Upper lobe of left lung (tissue), 6 donors: Measurements from ENCODE around the gene PDE1C. TPM values are rescaled to one million over a fixed set of nuclear protein-coding genes. Genes with fewer than 3 reads are reported as not detected.
A peak's percentile ranks its signal among the peaks of the same experiment; 100 is the strongest.

Experiments used
- ATAC-seq, 2 donors: fragments of 200-7000 bp; cut with Tn5 transposase; one replicate each; pipeline ENCODE4 v1.9.1; 2022; ENCODE audit warnings: mild to moderate bottlenecking in 2 of 2, moderate library complexity in 2 of 2; ENCODE audit not compliant: low FRiP score in 2 of 2
- DNase-seq, 2 donors: peaks; one replicate each; pipeline ENCODE4 v3.0.0-alpha.2; 2019 to 2020
- H3K27ac ChIP-seq, 4 donors: fragments of 200-600 bp; sonication (generic); one replicate each; pipeline ENCODE4 v1.5.1; 2016 to 2019
- H3K27me3 ChIP-seq, 4 donors: fragments of 200-600 bp; sonication (generic); one replicate each; pipeline ENCODE4 v1.5.1; 2017 to 2019
- H3K36me3 ChIP-seq, 4 donors: fragments of 200-600 bp; sonication (generic); one replicate each; pipeline ENCODE4 v1.5.1; 2016 to 2019
- H3K4me1 ChIP-seq, 4 donors: fragments of 200-600 bp; sonication (generic); one replicate each; pipeline ENCODE4 v1.5.1; 2018 to 2019
- H3K4me3 ChIP-seq, 4 donors: fragments of 200-600 bp; sonication (generic); one replicate each; pipeline ENCODE4 v1.5.1; 2017 to 2019; ENCODE audit warnings: mild to moderate bottlenecking in 2 of 4, moderate library complexity in 1 of 4
- H3K9me3 ChIP-seq, 4 donors: fragments of 200-600 bp; sonication (generic); one replicate each; pipeline ENCODE4 v1.5.1; 2018 to 2019
- CTCF ChIP-seq, 6 experiments: fragments of 450-650 bp in 4 of 6; fragments of 200-600 bp in 2 of 6; sonication (generic) in 2 of 6; IDR thresholded peaks; one replicate each; pipeline ENCODE4 v1.5.1; 2016 to 2019; ENCODE audit warnings: antibody characterized with exemption in 6 of 6
- EP300 ChIP-seq, 4 donors: sonication (generic); formaldehyde crosslinking; IDR thresholded peaks; one replicate each; pipeline ENCODE4 v1.5.1; 2017; ENCODE audit warnings: antibody characterized with exemption in 4 of 4, control low read depth in 2 of 4
- POLR2A ChIP-seq, 4 donors: fragments of 450-650 bp; IDR thresholded peaks; one replicate each; pipeline ENCODE4 v1.5.1; 2016 to 2017; ENCODE audit warnings: antibody characterized with exemption in 4 of 4, mild to moderate bottlenecking in 2 of 4
- POLR2AphosphoS5 ChIP-seq, 2 donors: sonication (generic); formaldehyde crosslinking; IDR thresholded peaks; one replicate each; pipeline ENCODE4 v1.5.1; 2017; ENCODE audit warnings: antibody characterized with exemption in 2 of 2
- WGBS, 2 donors: methylation state at CpG; one replicate each; pipeline ENCODE4 v1.1.5; 2017 to 2018; 5-methylcytosine and 5-hydroxymethylcytosine counted together
- total RNA-seq, 6 donors: library from RNA; depleted of rRNA in 4 of 6; stranded (reverse); fragments of >200 nt in 4 of 6; gene quantifications; one replicate each; pipeline versions ENCODE4 v1.1.0 to v1.2.1, GENCODE V29; 2016 to 2021
- donor health status: DM: no; HTN: no; CAD: no; lungs with moderate emphysema.
- donor health status: DM: no; HTN: yes; CAD: no; lungs with severe emphysema.

PDE1C gene
- total RNA-seq, 6 donors from 2014 or later: 5.6 to 38.8 (median 11.3) TPM

GRCh38 chr7:31782411-31782991 lies 287.7 kb downstream of the PDE1C start:
- 47 to 51% methylated on average over 7 of the region's 7 CpGs for WGBS, 2 donors
- Histone ChIP-seq H3K36me3 (no peaks in the 10 kb centered on the region), H3K4me1 (no peaks in the 10 kb centered on the region), H3K9me3 (no peaks in the 10 kb centered on the region), H3K4me3 (no peak overlapping the region), H3K27me3 (no peaks in the 10 kb centered on the region), H3K27ac (no peak overlapping the region)
- no peak for DNase-seq
- peak; percentile 74 to 81 for ATAC-seq
- no peak for TF ChIP-seq POLR2A (IDR thresholded peaks at IDR 0.05)
- peak; percentile 60 to 73 (median 68) for TF ChIP-seq CTCF (IDR thresholded peaks at IDR 0.05)

DNA sequence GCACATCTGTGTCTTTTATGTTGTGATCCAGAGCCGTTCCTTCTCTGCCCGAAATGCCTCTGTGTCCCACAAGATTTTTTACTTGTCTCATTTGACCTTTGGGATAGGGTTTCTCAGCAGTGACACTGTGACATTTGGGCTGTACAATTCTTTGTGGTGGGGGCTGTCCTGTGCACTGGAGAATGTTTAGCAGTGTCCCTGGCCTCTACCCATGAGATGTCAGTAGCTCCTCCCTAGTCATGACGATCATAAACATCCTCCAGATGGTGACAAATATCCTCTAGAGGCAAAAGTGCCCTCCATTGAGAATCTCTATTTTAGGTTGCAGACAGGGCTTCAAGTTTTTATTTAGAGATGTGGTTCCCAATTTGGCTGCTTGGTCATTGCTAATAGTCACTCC lies 291.9 kb downstream of the PDE1C start:
- Histone ChIP-seq H3K4me3 (no peak overlapping the region), H3K36me3 (no peaks in the 10 kb centered on the region), H3K27ac (no peak overlapping the region), H3K9me3 (no peaks in the 10 kb centered on the region), H3K27me3 (no peaks in the 10 kb centered on the region), H3K4me1 (no peaks in the 10 kb centered on the region)
- ATAC-seq: no peak
- 77 to 84% methylated on average over 3 of the region's 3 CpGs for WGBS, 2 donors
- TF ChIP-seq POLR2AphosphoS5 (IDR thresholded peaks at IDR 0.05): no peak
- TF ChIP-seq EP300 (IDR thresholded peaks at IDR 0.05): no peak
- no peak for TF ChIP-seq POLR2A (IDR thresholded peaks at IDR 0.05)
- TF ChIP-seq CTCF (IDR thresholded peaks at IDR 0.05): no peak
- DNase-seq: no peak

DNA sequence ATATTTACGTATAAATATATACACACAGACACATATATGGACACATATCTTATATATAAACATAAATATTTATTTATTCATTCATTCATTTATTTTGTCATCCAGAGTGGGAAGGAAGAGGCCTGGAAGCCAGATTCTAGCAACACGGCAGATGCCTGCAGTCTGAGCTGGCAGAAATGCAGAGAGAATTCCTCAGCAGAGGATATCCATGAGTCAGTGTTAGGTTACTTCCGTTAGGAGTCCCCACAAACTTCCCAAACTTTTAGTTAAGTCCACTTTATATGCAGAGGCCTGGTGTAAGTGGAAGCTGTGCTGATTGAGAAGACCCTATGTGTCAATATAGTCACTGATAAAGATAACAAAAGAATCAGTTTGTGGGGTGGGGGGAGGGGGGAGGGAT lies 293.6 kb downstream of the PDE1C start:
- DNase-seq (no peak), ATAC-seq (no peak)
- no peak overlapping the region for H3K27ac ChIP-seq
- TF ChIP-seq EP300 (IDR thresholded peaks at IDR 0.05) (no peak), POLR2AphosphoS5 (IDR thresholded peaks at IDR 0.05) (no peak), CTCF (IDR thresholded peaks at IDR 0.05) (no peak), POLR2A (IDR thresholded peaks at IDR 0.05) (no peak)
- WGBS, 2 donors: 74 to 87% methylated on average over 3 of the region's 3 CpGs
- H3K9me3 ChIP-seq: no peaks in the 10 kb centered on the region
- no peaks in the 10 kb centered on the region for H3K4me1 ChIP-seq
- H3K36me3 ChIP-seq: no peaks in the 10 kb centered on the region
- H3K27me3 ChIP-seq: no peaks in the 10 kb centered on the region
- no peak overlapping the region for H3K4me3 ChIP-seq

GRCh38 chr7:31775556-31775955 lies 294.7 kb downstream of the PDE1C start:
- DNase-seq (no peak), ATAC-seq (no peak)
- Histone ChIP-seq H3K4me1 (no peaks in the 10 kb centered on the region), H3K27me3 (no peaks in the 10 kb centered on the region), H3K27ac (no peak overlapping the region), H3K36me3 (no peaks in the 10 kb centered on the region), H3K9me3 (no peaks in the 10 kb centered on the region), H3K4me3 (no peak overlapping the region)
- WGBS, 2 donors: 77 to 86% methylated on average over 8 of the region's 8 CpGs
- TF ChIP-seq POLR2AphosphoS5 (IDR thresholded peaks at IDR 0.05) (no peak), CTCF (IDR thresholded peaks at IDR 0.05) (no peak), EP300 (IDR thresholded peaks at IDR 0.05) (no peak), POLR2A (IDR thresholded peaks at IDR 0.05) (no peak)

DNA sequence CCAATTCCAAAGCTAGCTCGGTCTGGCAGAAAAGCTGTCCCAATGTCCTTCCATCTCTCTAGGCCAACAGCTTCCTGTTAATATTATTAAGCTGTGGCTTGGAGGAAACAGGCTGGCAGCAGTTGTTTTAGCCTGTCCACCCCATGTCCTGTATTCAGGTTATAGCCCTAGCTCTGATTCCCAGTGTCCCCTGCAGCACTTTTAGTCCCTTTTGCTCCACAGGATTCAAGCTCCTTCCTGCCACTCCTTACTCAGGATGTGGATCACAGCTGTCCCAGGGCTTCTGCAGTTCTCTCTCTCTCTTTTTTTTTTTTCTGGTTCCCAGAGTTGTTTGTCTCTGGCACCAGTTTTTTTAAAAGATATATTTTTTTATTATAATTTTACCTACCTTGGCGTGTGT lies 298.0 kb downstream of the PDE1C start:
- ATAC-seq: no peak
- H3K9me3 ChIP-seq: no peaks in the 10 kb centered on the region
- no peak overlapping the region for H3K4me3 ChIP-seq
- no peaks in the 10 kb centered on the region for H3K36me3 ChIP-seq
- DNase-seq: no peak
- no peak overlapping the region for H3K27ac ChIP-seq
- no peaks in the 10 kb centered on the region for H3K4me1 ChIP-seq
- WGBS, 2 donors: 58 to 84% methylated on average over 2 of the region's 2 CpGs
- TF ChIP-seq POLR2AphosphoS5 (IDR thresholded peaks at IDR 0.05) (no peak), POLR2A (IDR thresholded peaks at IDR 0.05) (no peak), CTCF (IDR thresholded peaks at IDR 0.05) (no peak), EP300 (IDR thresholded peaks at IDR 0.05) (no peak)
- no peaks in the 10 kb centered on the region for H3K27me3 ChIP-seq
